ENCODE measurements around the gene PPL.

The PPL gene

GRCh38 chr16:4846503-4846900 is 90.4 kb downstream of the PPL start:
- Mint-ChIP-seq H3K4me1 (peaks cover 45% of the 10 kb centered on the region), H3K9me3 (no peaks in the 10 kb centered on the region), H3K36me3 (ENCODE audit: low read depth) (peaks cover 33% of the 10 kb centered on the region)

GRCh38 chr16:4840984-4841383 is 96.0 kb downstream of the PPL start:
- H3K27ac Mint-ChIP-seq = no peak overlapping the region
- TF ChIP-seq CTCF (IDR thresholded peaks at IDR 0.05; ENCODE audit: unreplicated experiment in 3 of 3) = no peak
- H3K27me3 Mint-ChIP-seq (ENCODE audit: low read depth) = no peaks in the 10 kb centered on the region
- peaks cover 72% of the 10 kb centered on the region for H3K36me3 Mint-ChIP-seq (ENCODE audit: low read depth)
- H3K9me3 Mint-ChIP-seq = no peaks in the 10 kb centered on the region
- H3K4me3 Mint-ChIP-seq = no peak overlapping the region
- peaks cover 7% of the 10 kb centered on the region for H3K4me1 Mint-ChIP-seq

More at GRCh38 chr16:4846503-4846900, 90.4 kb downstream of the PPL start:
- Mint-ChIP-seq H3K27me3 (ENCODE audit: low read depth) (no peaks in the 10 kb centered on the region), H3K4me3 (peak overlapping the region; percentile 92 to 94 (median 92)), H3K27ac (peak overlapping the region; percentile 21 to 88 (median 82))
- no peak for TF ChIP-seq CTCF (IDR thresholded peaks at IDR 0.05; ENCODE audit: unreplicated experiment in 3 of 3)

- TF ChIP-seq CTCF (IDR thresholded peaks at IDR 0.05; ENCODE audit: unreplicated experiment in 3 of 3) = no peak
- Mint-ChIP-seq H3K9me3 (no peaks in the 10 kb centered on the region), H3K4me1 (no peaks in the 10 kb centered on the region), H3K4me3 (no peak overlapping the region), H3K36me3 (ENCODE audit: low read depth) (peaks cover 65% of the 10 kb centered on the region), H3K27me3 (ENCODE audit: low read depth) (no peaks in the 10 kb centered on the region), H3K27ac (no peak overlapping the region)
Measured at GRCh38 chr16:4839942-4840341, 97.0 kb downstream of the PPL start.

GRCh38 chr16:4837733-4838501 is 99.0 kb downstream of the PPL start:
- no peak overlapping the region for H3K4me3 Mint-ChIP-seq
- H3K27ac Mint-ChIP-seq = peak overlapping the region in 1 of 3 experiments; percentile 11
- no peak for TF ChIP-seq CTCF (IDR thresholded peaks at IDR 0.05; ENCODE audit: unreplicated experiment in 3 of 3)
- peaks cover 49% of the 10 kb centered on the region for H3K36me3 Mint-ChIP-seq (ENCODE audit: low read depth)
- no peaks in the 10 kb centered on the region for H3K27me3 Mint-ChIP-seq (ENCODE audit: low read depth)
- H3K4me1 Mint-ChIP-seq = no peaks in the 10 kb centered on the region
- H3K9me3 Mint-ChIP-seq = no peaks in the 10 kb centered on the region

GRCh38 chr16:4836727-4837126 is 100.2 kb downstream of the PPL start:
- Mint-ChIP-seq H3K4me3 (no peak overlapping the region), H3K27ac (peak overlapping the region in 1 of 3 experiments; percentile 23), H3K9me3 (no peaks in the 10 kb centered on the region), H3K27me3 (ENCODE audit: low read depth) (no peaks in the 10 kb centered on the region), H3K36me3 (ENCODE audit: low read depth) (peaks cover 57% of the 10 kb centered on the region), H3K4me1 (no peaks in the 10 kb centered on the region)
- TF ChIP-seq CTCF (IDR thresholded peaks at IDR 0.05; ENCODE audit: unreplicated experiment in 3 of 3) = no peak

- Mint-ChIP-seq H3K36me3 (ENCODE audit: low read depth) (peaks cover 51% of the 10 kb centered on the region), H3K27ac (no peak overlapping the region), H3K4me1 (no peaks in the 10 kb centered on the region), H3K4me3 (no peak overlapping the region), H3K27me3 (ENCODE audit: low read depth) (no peaks in the 10 kb centered on the region), H3K9me3 (no peaks in the 10 kb centered on the region)
- TF ChIP-seq CTCF (IDR thresholded peaks at IDR 0.05; ENCODE audit: unreplicated experiment in 3 of 3) = no peak
Measured at GRCh38 chr16:4833584-4833983, 103.4 kb downstream of the PPL start.

Measured in nephron (organoid).